ENCODE results near the gene TMOD4. TPM values are rescaled to one million over a fixed set of nuclear protein-coding genes. Genes with fewer than 3 reads are reported as not detected.
"Not testable (repeated sequence)": the region's sequence is repeated elsewhere in the genome, so short reads cannot be mapped to it uniquely, and the experiment has no call there.

The TMOD4 gene
- total RNA-seq, 1 donor from 2014 or later: not detected

- no peaks in the 10 kb centered on the region for H3K36me3 ChIP-seq (ENCODE audit: control insufficient read depth, insufficient read depth, low read length)
- peak; percentile 61 for DNase-seq (ENCODE audit: low read depth)
- no peaks in the 10 kb centered on the region for H3K27me3 ChIP-seq (ENCODE audit: control insufficient read depth, insufficient read depth, low read length)
- peak overlapping the region; percentile 77 for H3K4me3 ChIP-seq (ENCODE audit: low read depth, low read length)
- TF ChIP-seq CTCF (IDR thresholded peaks at IDR 0.05; ENCODE audit: insufficient read depth, low read length, poor library complexity, severe bottlenecking): no peak
Observed at GRCh38 chr1:151199873-151200581, 24.2 kb upstream of the TMOD4 start.

GRCh38 chr1:151198254-151199127 is 22.7 kb upstream of the TMOD4 start, which contains the start of gene PIP5K1A:
Gene PIP5K1A, plus strand, starts transcription at chr1:151198552. Its CDS starts 445 bp downstream, at chr1:151198997.
- Histone ChIP-seq H3K4me3 (ENCODE audit: low read depth, low read length) (peak within 1 kb of the TSS; percentile 77), H3K27me3 (ENCODE audit: control insufficient read depth, insufficient read depth, low read length) (no peaks in the 10 kb centered on the region), H3K36me3 (ENCODE audit: control insufficient read depth, insufficient read depth, low read length) (no peaks in the 10 kb centered on the region)
- TF ChIP-seq CTCF (IDR thresholded peaks at IDR 0.05; ENCODE audit: insufficient read depth, low read length, poor library complexity, severe bottlenecking): no peak
- DNase-seq (ENCODE audit: low read depth): peak; percentile 92

GRCh38 chr1:151197863-151198253 is 22.1 kb upstream of the TMOD4 start:
- Histone ChIP-seq H3K36me3 (ENCODE audit: control insufficient read depth, insufficient read depth, low read length) (no peaks in the 10 kb centered on the region), H3K27me3 (ENCODE audit: control insufficient read depth, insufficient read depth, low read length) (no peaks in the 10 kb centered on the region), H3K4me3 (ENCODE audit: low read depth, low read length) (peak overlapping the region; percentile 77)
- TF ChIP-seq CTCF (IDR thresholded peaks at IDR 0.05; ENCODE audit: insufficient read depth, low read length, poor library complexity, severe bottlenecking): no peak
- DNase-seq (ENCODE audit: low read depth): no peak

- DNase-seq (ENCODE audit: low read depth): peak; percentile 55
- Histone ChIP-seq H3K27me3 (ENCODE audit: control insufficient read depth, insufficient read depth, low read length) (no peaks in the 10 kb centered on the region), H3K36me3 (ENCODE audit: control insufficient read depth, insufficient read depth, low read length) (no peaks in the 10 kb centered on the region), H3K4me3 (ENCODE audit: low read depth, low read length) (peak overlapping the region; percentile 3)
- peak; percentile 57 for TF ChIP-seq CTCF (IDR thresholded peaks at IDR 0.05; ENCODE audit: insufficient read depth, low read length, poor library complexity, severe bottlenecking)
Observed at GRCh38 chr1:151196292-151196800, 20.6 kb upstream of the TMOD4 start.

- H3K27me3 ChIP-seq (ENCODE audit: control insufficient read depth, insufficient read depth, low read length); H3K4me3 ChIP-seq (ENCODE audit: low read depth, low read length); H3K36me3 ChIP-seq (ENCODE audit: control insufficient read depth, insufficient read depth, low read length): not testable (repeated sequence)
- DNase-seq (ENCODE audit: low read depth): peak; percentile 70
Observed at GRCh38 chr1:151194894-151195594, 19.3 kb upstream of the TMOD4 start.

- TF ChIP-seq CTCF (IDR thresholded peaks at IDR 0.05; ENCODE audit: insufficient read depth, low read length, poor library complexity, severe bottlenecking): no peak
- no peaks in the 10 kb centered on the region for H3K36me3 ChIP-seq (ENCODE audit: control insufficient read depth, insufficient read depth, low read length)
- H3K27me3 ChIP-seq (ENCODE audit: control insufficient read depth, insufficient read depth, low read length): no peaks in the 10 kb centered on the region
- DNase-seq (ENCODE audit: low read depth): no peak
- no peak overlapping the region for H3K4me3 ChIP-seq (ENCODE audit: low read depth, low read length)
Observed at GRCh38 chr1:151193856-151194255, 18.1 kb upstream of the TMOD4 start.

Data from kidney epithelial cell (primary cell).